Activated T-cell treated with anti-CD3 and anti-CD28 coated beads, Interleukin-2, amount 50 U/mL, for 48 hours (primary cell): Measurements from ENCODE around the gene RNF113B.

ENCODE experiments used
- DNase-seq, 2 experiments: peaks; one replicate each; pipeline ENCODE4 v3.0.0-alpha.2; 2020

Gene RNF113B

DNA sequence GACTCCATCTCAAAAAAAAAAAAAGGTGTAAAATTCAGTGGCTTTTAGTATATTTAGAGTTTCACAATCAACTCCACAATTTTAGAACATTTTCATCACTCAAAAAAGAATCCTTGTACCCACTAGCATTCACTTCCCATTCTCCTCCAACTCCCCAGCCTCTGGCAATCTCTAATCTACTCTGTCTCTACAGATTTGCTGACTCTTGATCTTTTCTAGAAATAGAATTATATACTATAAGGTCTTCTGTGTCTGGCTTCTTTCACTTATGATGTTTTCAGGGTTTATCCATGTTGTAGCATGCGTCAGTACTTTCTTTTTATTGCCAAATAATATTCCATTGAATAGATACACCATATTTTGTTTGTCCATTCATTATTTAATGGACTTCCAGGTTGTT is 42.2 kb downstream of the RNF113B start:
- DNase-seq: no peak

DNA sequence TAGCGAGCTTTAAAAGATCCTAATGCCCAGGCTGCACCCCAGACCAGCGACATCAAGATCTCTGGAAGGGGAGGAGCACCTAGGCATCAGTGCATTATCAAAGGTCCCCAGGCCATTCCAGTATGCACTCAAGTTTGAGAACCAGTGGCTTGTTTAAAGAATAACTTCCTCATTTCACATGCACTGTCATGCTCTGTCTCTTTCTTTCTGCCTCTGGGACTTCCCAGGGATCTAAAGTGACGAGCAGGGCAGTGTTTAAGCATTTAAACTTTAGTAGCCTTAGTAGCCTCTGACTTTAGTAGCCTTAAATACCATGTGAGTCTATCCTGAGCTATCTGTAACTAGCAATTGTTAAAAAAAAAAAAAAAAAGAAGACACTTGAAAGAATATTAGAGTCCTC is 43.1 kb downstream of the RNF113B start:
- DNase-seq: no peak

- no peak for DNase-seq
Observed at GRCh38 chr13:98129059-98129746, 47.9 kb downstream of the RNF113B start.
